ENCODE results near the gene LIMCH1. TPM values are rescaled to one million over a fixed set of nuclear protein-coding genes. Genes with fewer than 3 reads are reported as not detected.

The LIMCH1 gene
- total RNA-seq, 2 experiments from 2014 or later = not detected

DNA sequence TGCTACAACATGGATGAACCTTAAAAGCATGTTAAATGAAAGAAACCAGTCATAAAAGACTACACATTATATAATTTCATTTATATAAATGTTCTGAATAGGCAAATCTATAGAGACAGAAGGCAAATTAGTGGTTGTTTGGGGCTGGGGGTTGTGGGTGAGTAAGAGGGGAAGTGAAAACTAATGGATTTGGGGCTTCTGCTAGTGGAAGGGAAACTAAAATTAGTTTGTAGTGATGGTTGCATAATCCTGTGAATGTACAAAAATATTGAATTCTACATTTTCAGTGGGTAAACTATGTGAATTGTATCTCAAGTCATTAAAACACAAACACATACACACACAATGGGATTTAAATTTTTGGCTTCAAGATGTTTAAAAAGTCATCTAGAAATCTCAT lies 25.4 kb upstream of the LIMCH1 start:
- ATAC-seq (no peak), DNase-seq (no peak)
- Mint-ChIP-seq H3K4me1 (ENCODE audit: low read depth) (no peaks in the 10 kb centered on the region), H3K9me3 (ENCODE audit: insufficient read depth) (no peaks in the 10 kb centered on the region), H3K27me3 (ENCODE audit: low read depth) (no peaks in the 10 kb centered on the region), H3K36me3 (ENCODE audit: low read depth) (no peaks in the 10 kb centered on the region), H3K4me3 (no peak overlapping the region), H3K27ac (no peak overlapping the region)
- CTCF ChIA-PET = no interaction called here
- POLR2A ChIA-PET = no interaction called here

DNA sequence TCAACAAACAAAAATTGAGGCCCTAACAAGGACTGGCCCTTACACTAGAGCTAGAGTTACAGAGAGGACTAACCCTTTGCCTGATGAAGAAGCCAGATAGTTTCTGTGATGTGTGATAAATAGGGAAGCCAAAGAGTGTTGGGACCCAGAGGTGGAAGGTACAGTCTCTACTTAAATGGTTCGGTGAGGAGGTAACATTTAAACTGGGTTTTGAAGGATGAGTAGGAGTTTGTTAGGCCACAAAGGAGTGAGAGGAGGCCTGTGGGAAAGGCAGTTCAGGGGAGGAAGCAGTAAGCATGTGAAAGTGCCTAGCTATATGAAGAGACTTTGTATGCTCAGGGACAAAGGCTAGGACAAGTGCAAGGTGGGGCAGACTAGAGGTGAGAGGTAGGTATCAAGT lies 23.8 kb upstream of the LIMCH1 start:
- H3K27me3 Mint-ChIP-seq (ENCODE audit: low read depth) = no peaks in the 10 kb centered on the region
- H3K27ac Mint-ChIP-seq = no peak overlapping the region
- no peak for DNase-seq
- no peak for ATAC-seq
- no peak overlapping the region for H3K4me3 Mint-ChIP-seq
- H3K36me3 Mint-ChIP-seq (ENCODE audit: low read depth) = no peaks in the 10 kb centered on the region
- H3K4me1 Mint-ChIP-seq (ENCODE audit: low read depth) = no peaks in the 10 kb centered on the region
- no peaks in the 10 kb centered on the region for H3K9me3 Mint-ChIP-seq (ENCODE audit: insufficient read depth)
- ChIA-PET POLR2A (no interaction called here), CTCF (no interaction called here)

GRCh38 chr4:41514766-41515481 lies 23.0 kb upstream of the LIMCH1 start:
- POLR2A ChIA-PET = no interaction called here

GRCh38 chr4:41517121-41517520 lies 20.8 kb upstream of the LIMCH1 start:
- ATAC-seq (no peak), DNase-seq (no peak)
- Mint-ChIP-seq H3K4me3 (no peak overlapping the region), H3K9me3 (ENCODE audit: insufficient read depth) (no peaks in the 10 kb centered on the region), H3K4me1 (ENCODE audit: low read depth) (no peaks in the 10 kb centered on the region), H3K27me3 (ENCODE audit: low read depth) (no peaks in the 10 kb centered on the region), H3K36me3 (ENCODE audit: low read depth) (no peaks in the 10 kb centered on the region), H3K27ac (no peak overlapping the region)
- ChIA-PET CTCF (no interaction called here), POLR2A (interaction anchor here (0.7 kb wide), 1 partner anchor 239 kb away, joined by 3 read pairs; no protein-coding TSS in a partner anchor)

More at GRCh38 chr4:41514766-41515481, 23.0 kb upstream of the LIMCH1 start:
- Mint-ChIP-seq H3K36me3 (ENCODE audit: low read depth) (no peaks in the 10 kb centered on the region), H3K27ac (no peak overlapping the region), H3K27me3 (ENCODE audit: low read depth) (no peaks in the 10 kb centered on the region), H3K4me1 (ENCODE audit: low read depth) (no peaks in the 10 kb centered on the region), H3K4me3 (no peak overlapping the region), H3K9me3 (ENCODE audit: insufficient read depth) (no peaks in the 10 kb centered on the region)
- no peak for ATAC-seq
- CTCF ChIA-PET = no interaction called here
- no peak for DNase-seq

DNA sequence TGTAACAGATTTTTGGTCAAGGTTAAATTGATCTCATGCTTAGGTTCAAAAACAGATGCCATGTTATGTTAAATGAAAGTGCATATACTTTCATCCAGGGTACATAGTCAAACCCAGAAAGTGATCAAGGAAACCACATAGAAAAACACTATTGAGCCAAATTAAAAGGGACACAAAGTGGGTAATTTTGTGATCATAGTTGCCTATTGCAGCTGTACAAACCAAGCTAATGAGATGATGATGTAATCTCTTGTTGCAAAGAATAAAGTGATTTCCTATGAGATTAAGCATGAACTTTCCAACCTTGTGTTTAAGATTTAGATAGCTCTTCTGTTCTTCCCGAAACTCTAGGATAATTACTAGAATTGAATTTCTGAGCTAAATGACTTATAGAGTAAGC lies 20.2 kb upstream of the LIMCH1 start:
- Mint-ChIP-seq H3K27ac (no peak overlapping the region), H3K9me3 (ENCODE audit: insufficient read depth) (no peaks in the 10 kb centered on the region), H3K4me1 (ENCODE audit: low read depth) (no peaks in the 10 kb centered on the region), H3K27me3 (ENCODE audit: low read depth) (no peaks in the 10 kb centered on the region), H3K36me3 (ENCODE audit: low read depth) (no peaks in the 10 kb centered on the region), H3K4me3 (no peak overlapping the region)
- no peak for DNase-seq
- ATAC-seq = no peak
- POLR2A ChIA-PET = interaction anchor here (0.7 kb wide), 1 partner anchor 238 kb away, joined by 3 read pairs; no protein-coding TSS in a partner anchor
- CTCF ChIA-PET = no interaction called here

DNA sequence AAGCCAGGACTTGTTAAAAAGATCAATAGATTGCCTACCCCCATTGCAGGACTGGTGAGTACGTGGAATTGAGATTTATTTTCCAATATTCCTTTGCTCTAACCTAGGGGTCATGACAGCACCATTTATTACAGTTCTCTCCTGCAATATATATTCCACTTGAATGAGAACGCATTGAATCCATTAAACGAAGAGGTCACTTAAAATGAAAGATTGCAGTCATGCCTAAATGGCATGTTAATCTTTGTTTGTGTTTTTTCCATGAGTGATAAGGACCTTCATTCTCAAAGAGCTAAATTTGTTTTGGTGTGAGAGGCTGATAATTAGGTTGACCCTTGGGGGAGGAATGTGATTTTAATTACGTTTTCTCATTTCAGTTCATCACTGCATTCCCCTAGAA lies 13.5 kb upstream of the LIMCH1 start:
- Mint-ChIP-seq H3K4me3 (no peak overlapping the region), H3K4me1 (ENCODE audit: low read depth) (no peaks in the 10 kb centered on the region), H3K36me3 (ENCODE audit: low read depth) (no peaks in the 10 kb centered on the region), H3K27me3 (ENCODE audit: low read depth) (no peaks in the 10 kb centered on the region), H3K9me3 (ENCODE audit: insufficient read depth) (no peaks in the 10 kb centered on the region), H3K27ac (no peak overlapping the region)
- ChIA-PET CTCF (no interaction called here), POLR2A (no interaction called here)
- no peak for ATAC-seq
- DNase-seq = no peak

DNA sequence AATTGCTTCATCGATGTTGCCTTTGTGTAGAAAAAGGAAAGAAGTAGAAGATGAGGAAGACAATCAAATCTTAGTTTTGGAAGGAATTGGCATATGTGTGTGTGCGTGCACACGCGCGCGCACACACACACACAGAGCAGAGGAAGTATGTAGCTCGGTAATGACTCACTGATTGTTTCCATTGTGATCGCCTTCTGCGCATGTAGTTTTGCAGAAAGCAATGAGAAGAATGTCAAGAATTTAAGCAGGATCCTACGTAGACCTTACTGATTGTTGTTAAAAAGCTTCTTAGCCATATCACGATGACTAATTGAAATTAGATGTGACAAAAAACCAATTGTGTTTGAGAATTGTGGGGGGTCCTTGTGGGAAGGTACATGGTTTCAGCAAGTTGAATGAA lies 12.8 kb upstream of the LIMCH1 start:
- no peak for ATAC-seq
- Mint-ChIP-seq H3K36me3 (ENCODE audit: low read depth) (no peaks in the 10 kb centered on the region), H3K4me1 (ENCODE audit: low read depth) (no peaks in the 10 kb centered on the region), H3K27ac (no peak overlapping the region), H3K27me3 (ENCODE audit: low read depth) (no peaks in the 10 kb centered on the region), H3K9me3 (ENCODE audit: insufficient read depth) (no peaks in the 10 kb centered on the region), H3K4me3 (no peak overlapping the region)
- DNase-seq = no peak
- ChIA-PET CTCF (no interaction called here), POLR2A (no interaction called here)

DNA sequence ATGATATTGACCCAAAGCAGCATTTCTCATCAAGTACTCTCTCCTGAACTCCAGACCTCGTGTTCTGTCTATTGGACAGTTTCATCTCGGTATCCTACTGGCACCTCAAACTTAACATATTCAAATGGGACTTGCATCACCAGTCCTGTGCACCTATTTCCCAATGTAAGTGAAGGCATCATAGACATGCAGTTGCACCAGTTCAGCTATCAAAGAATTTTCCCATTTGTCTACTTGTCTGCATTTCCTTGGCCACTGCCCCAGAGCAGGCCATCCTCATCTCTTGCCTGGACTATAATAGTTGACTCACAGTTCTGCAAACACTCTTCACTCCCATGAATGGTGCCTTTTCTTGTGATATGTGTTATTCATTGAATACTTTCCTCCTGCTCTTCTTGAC lies 11.3 kb upstream of the LIMCH1 start:
- ATAC-seq (no peak), DNase-seq (no peak)
- CTCF ChIA-PET = no interaction called here
- no peaks in the 10 kb centered on the region for H3K4me1 Mint-ChIP-seq (ENCODE audit: low read depth)
- H3K4me3 Mint-ChIP-seq = no peak overlapping the region
- POLR2A ChIA-PET = no interaction called here
- no peak overlapping the region for H3K27ac Mint-ChIP-seq
- no peaks in the 10 kb centered on the region for H3K9me3 Mint-ChIP-seq (ENCODE audit: insufficient read depth)
- no peaks in the 10 kb centered on the region for H3K27me3 Mint-ChIP-seq (ENCODE audit: low read depth)
- no peaks in the 10 kb centered on the region for H3K36me3 Mint-ChIP-seq (ENCODE audit: low read depth)

DNA sequence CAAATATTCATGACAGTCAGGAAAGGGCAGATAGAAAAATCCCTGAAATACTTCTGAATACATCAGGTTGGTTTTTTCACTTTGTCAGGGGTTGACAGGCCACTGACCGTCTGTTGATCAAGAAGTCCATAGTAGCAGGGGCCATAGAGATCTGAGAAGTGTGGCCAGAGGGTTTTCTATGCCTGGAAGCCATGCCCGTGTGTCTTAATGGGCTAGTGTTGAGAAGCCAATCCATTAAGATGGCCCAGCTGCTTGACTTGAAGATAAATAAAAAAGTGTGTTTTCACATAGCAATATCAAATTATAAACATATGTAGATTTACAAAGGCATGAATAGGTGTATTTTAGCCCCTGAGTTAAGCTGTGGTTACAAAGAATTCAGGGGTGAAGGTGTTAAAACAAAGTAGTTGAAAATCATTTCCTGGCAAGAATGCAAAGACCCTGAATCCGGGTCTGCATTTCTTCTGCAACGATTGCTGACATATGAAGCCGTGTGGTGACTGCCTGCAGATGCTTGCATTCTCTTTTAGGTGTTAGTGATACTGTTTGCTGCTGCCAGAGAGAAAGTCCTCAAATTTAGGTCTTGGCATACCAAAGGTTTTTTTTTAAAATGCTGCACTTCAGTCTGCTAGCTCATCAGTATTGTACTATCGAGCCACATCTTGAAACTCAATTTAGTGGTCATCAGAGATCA lies 9.3 kb upstream of the LIMCH1 start:
- POLR2A ChIA-PET = no interaction called here
- Mint-ChIP-seq H3K27ac (no peak overlapping the region), H3K4me3 (no peak overlapping the region), H3K9me3 (ENCODE audit: insufficient read depth) (no peaks in the 10 kb centered on the region), H3K4me1 (ENCODE audit: low read depth) (no peaks in the 10 kb centered on the region), H3K27me3 (ENCODE audit: low read depth) (no peaks in the 10 kb centered on the region), H3K36me3 (ENCODE audit: low read depth) (no peaks in the 10 kb centered on the region)
- no peak for DNase-seq
- CTCF ChIA-PET = no interaction called here
- no peak for ATAC-seq

- Mint-ChIP-seq H3K4me1 (ENCODE audit: low read depth) (no peaks in the 10 kb centered on the region), H3K36me3 (ENCODE audit: low read depth) (no peaks in the 10 kb centered on the region), H3K27ac (no peak overlapping the region), H3K4me3 (no peak overlapping the region), H3K9me3 (ENCODE audit: insufficient read depth) (no peaks in the 10 kb centered on the region), H3K27me3 (ENCODE audit: low read depth) (no peaks in the 10 kb centered on the region)
- ATAC-seq (no peak), DNase-seq (no peak)
- CTCF ChIA-PET = no interaction called here
- POLR2A ChIA-PET = no interaction called here
These were observed 7.2 kb upstream of the LIMCH1 start for GRCh38 chr4:41530741-41531140.

GRCh38 chr4:41532336-41532735 lies 5.6 kb upstream of the LIMCH1 start:
- Mint-ChIP-seq H3K27ac (no peak overlapping the region), H3K27me3 (ENCODE audit: low read depth) (no peaks in the 10 kb centered on the region), H3K4me1 (ENCODE audit: low read depth) (no peaks in the 10 kb centered on the region), H3K9me3 (ENCODE audit: insufficient read depth) (no peaks in the 10 kb centered on the region), H3K4me3 (no peak overlapping the region), H3K36me3 (ENCODE audit: low read depth) (no peaks in the 10 kb centered on the region)
- DNase-seq (no peak), ATAC-seq (no peak)
- ChIA-PET POLR2A (no interaction called here), CTCF (no interaction called here)

- DNase-seq (no peak), ATAC-seq (no peak)
- H3K27me3 Mint-ChIP-seq (ENCODE audit: low read depth) = no peaks in the 10 kb centered on the region
- H3K36me3 Mint-ChIP-seq (ENCODE audit: low read depth) = no peaks in the 10 kb centered on the region
- ChIA-PET POLR2A (no interaction called here), CTCF (no interaction called here)
- no peak overlapping the region for H3K4me3 Mint-ChIP-seq
- no peaks in the 10 kb centered on the region for H3K4me1 Mint-ChIP-seq (ENCODE audit: low read depth)
- H3K27ac Mint-ChIP-seq = no peak overlapping the region
- H3K9me3 Mint-ChIP-seq (ENCODE audit: insufficient read depth) = no peaks in the 10 kb centered on the region
These were observed 5.1 kb upstream of the LIMCH1 start for GRCh38 chr4:41532882-41533281.

- no peak overlapping the region for H3K4me3 Mint-ChIP-seq
- no peaks in the 10 kb centered on the region for H3K36me3 Mint-ChIP-seq (ENCODE audit: low read depth)
- no peak overlapping the region for H3K27ac Mint-ChIP-seq
- no peaks in the 10 kb centered on the region for H3K27me3 Mint-ChIP-seq (ENCODE audit: low read depth)
- no peaks in the 10 kb centered on the region for H3K9me3 Mint-ChIP-seq (ENCODE audit: insufficient read depth)
- ATAC-seq (no peak), DNase-seq (no peak)
- no peaks in the 10 kb centered on the region for H3K4me1 Mint-ChIP-seq (ENCODE audit: low read depth)
- POLR2A ChIA-PET = no interaction called here
- CTCF ChIA-PET = no interaction called here
These were observed 4.3 kb upstream of the LIMCH1 start for GRCh38 chr4:41533680-41534079.
